Daoy (cell line): ENCODE data around the gene MAD2L2. TPM values are rescaled to one million over a fixed set of nuclear protein-coding genes. Genes with fewer than 3 reads are reported as not detected.
A peak's percentile ranks its signal among the peaks of the same experiment; 100 is the strongest.

Experiments used
- DNase-seq: peaks from one replicate; pipeline ENCODE4 v3.0.0-alpha.2; 2015; ENCODE audit warnings: low read depth
- total RNA-seq: library from RNA; depleted of rRNA; stranded (reverse); fragments of >200 nt; shearing (Covaris generic); gene quantifications from 2 replicates; pipeline ENCODE4 v1.2.3, GENCODE V29; 2014

MAD2L2 gene
- total RNA-seq, 1 experiment from 2014 or later, result 91.7 TPM

- peak; percentile 81 for DNase-seq
Observed at GRCh38 chr1:11653101-11653860, 27.7 kb downstream of the MAD2L2 start.

- DNase-seq, result no peak
Observed at GRCh38 chr1:11652203-11652780, 28.7 kb downstream of the MAD2L2 start.

- no peak for DNase-seq
Observed at GRCh38 chr1:11651017-11651416, 29.9 kb downstream of the MAD2L2 start.

GRCh38 chr1:11650331-11650991 is 30.5 kb downstream of the MAD2L2 start:
- peak; percentile 94 for DNase-seq

GRCh38 chr1:11649624-11650330 is 31.2 kb downstream of the MAD2L2 start:
- DNase-seq, result no peak

GRCh38 chr1:11649237-11649623 is 31.7 kb downstream of the MAD2L2 start:
- DNase-seq, result no peak

- DNase-seq, result peak; percentile 54
Observed at GRCh38 chr1:11648732-11649158, 32.2 kb downstream of the MAD2L2 start.

GRCh38 chr1:11648039-11648438 is 32.9 kb downstream of the MAD2L2 start:
- no peak for DNase-seq

- DNase-seq, result no peak
Observed at GRCh38 chr1:11647333-11647732, 33.6 kb downstream of the MAD2L2 start.

- no peak for DNase-seq
Observed at GRCh38 chr1:11646317-11646716, 34.6 kb downstream of the MAD2L2 start.

- peak; percentile 84 for DNase-seq
Observed at GRCh38 chr1:11645670-11646265, 35.2 kb downstream of the MAD2L2 start.

- DNase-seq, result no peak
Observed at GRCh38 chr1:11645270-11645669, 35.7 kb downstream of the MAD2L2 start.

- DNase-seq, result no peak
Observed at GRCh38 chr1:11643782-11644181, 37.2 kb downstream of the MAD2L2 start.

GRCh38 chr1:11642418-11643017 is 38.4 kb downstream of the MAD2L2 start:
- DNase-seq, result peak; percentile 70

GRCh38 chr1:11641776-11642305 is 39.1 kb downstream of the MAD2L2 start:
- no peak for DNase-seq

- DNase-seq, result no peak
Observed at GRCh38 chr1:11640944-11641343, 40.0 kb downstream of the MAD2L2 start.

GRCh38 chr1:11640101-11640500 is 40.8 kb downstream of the MAD2L2 start:
- DNase-seq, result no peak

- DNase-seq, result no peak
Observed at GRCh38 chr1:11639372-11639771, 41.6 kb downstream of the MAD2L2 start.

- DNase-seq, result no peak
Observed at GRCh38 chr1:11638121-11638520, 42.8 kb downstream of the MAD2L2 start.

- DNase-seq, result no peak
Observed at GRCh38 chr1:11634365-11635192, 46.4 kb downstream of the MAD2L2 start.
